Transverse colon (tissue), 4 donors: Measurements from ENCODE around the gene CIPC. TPM values are rescaled to one million over a fixed set of nuclear protein-coding genes. Genes with fewer than 3 reads are reported as not detected.

Experiments used
- DNase-seq: peaks from one replicate; pipeline ENCODE4 v3.0.0-alpha.2; 2019
- H3K27ac ChIP-seq, 4 donors: fragments of 200-600 bp; sonication (generic); 2 replicates each; pipeline ENCODE4 v1.5.1; 2016 to 2018; ENCODE audit warnings: inconsistent platforms in 4 of 4
- H3K27me3 ChIP-seq: fragments of 200-600 bp; sonication (generic); 2 replicates; pipeline ENCODE4 v1.5.1; 2017; ENCODE audit warnings: inconsistent platforms
- H3K36me3 ChIP-seq, 4 donors: fragments of 200-600 bp; sonication (generic); 2 replicates each; pipeline ENCODE4 v1.5.1; 2017 to 2019; ENCODE audit warnings: inconsistent platforms in 4 of 4
- H3K4me1 ChIP-seq, 4 donors: fragments of 200-600 bp; sonication (generic); 2 replicates each; pipeline ENCODE4 v1.5.1; 2017 to 2020; ENCODE audit warnings: inconsistent platforms in 4 of 4
- H3K4me3 ChIP-seq, 4 donors: fragments of 200-600 bp; sonication (generic); 1 replicate in 1 of 4; 2 replicates in 3 of 4; pipeline versions ENCODE4 v1.5.1 to v1.6.1; 2017 to 2019; ENCODE audit warnings: inconsistent platforms in 4 of 4
- H3K9me3 ChIP-seq, 2 donors: fragments of 200-600 bp; sonication (generic); 2 replicates each; pipeline ENCODE4 v1.5.1; 2017 to 2019; ENCODE audit warnings: inconsistent platforms in 2 of 2
- CTCF ChIP-seq, 5 experiments: fragments of 200-600 bp in 3 of 5; fragments of 450-650 bp in 2 of 5; sonication (generic) in 3 of 5; IDR thresholded peaks; 1 replicate in 2 of 5; 2 replicates in 3 of 5; pipeline ENCODE4 v1.5.1; 2016 to 2017; ENCODE audit warnings: antibody characterized with exemption in 5 of 5, inconsistent platforms in 3 of 5, mild to moderate bottlenecking in 2 of 5, moderate library complexity in 1 of 5
- EP300 ChIP-seq: sonication (generic); formaldehyde crosslinking; IDR thresholded peaks from one replicate; pipeline ENCODE4 v1.6.1; 2017; ENCODE audit warnings: antibody characterized with exemption, low read depth
- POLR2A ChIP-seq: fragments of 450-650 bp; IDR thresholded peaks from one replicate; pipeline ENCODE4 v1.6.1; 2016; ENCODE audit warnings: antibody characterized with exemption, mild to moderate bottlenecking, moderate library complexity
- POLR2AphosphoS5 ChIP-seq, 3 donors: sonication (generic); formaldehyde crosslinking; IDR thresholded peaks; one replicate each; pipeline ENCODE4 v1.6.1; 2016; ENCODE audit warnings: antibody characterized with exemption in 3 of 3
- WGBS, 2 donors: methylation state at CpG; one replicate each; pipeline ENCODE4 v1.1.5; 2018; ENCODE audit warnings: low coverage in 1 of 2; 5-methylcytosine and 5-hydroxymethylcytosine counted together
- in situ Hi-C, 4 donors: fragments of 200-750 bp; cut with MboI; loops; one replicate each; pipeline versions ENCODE4 v1.15.0 to v1.15.1; 2017; ENCODE audit warnings: low sequenced_read_pairs in 3 of 4, low pct_ligation_motif_present in 1 of 4, low pct_unique_long_range_greater_than_20kb in 1 of 4
- intact Hi-C: fragments of 100-400 bp; cut with DNase I; formaldehyde crosslinking; loops from one replicate; pipeline ENCODE4 v1.15.1; 2023; ENCODE audit warnings: low total_unique reads
- total RNA-seq, 4 donors: library from RNA; depleted of rRNA; stranded (reverse); fragments of >200 nt; gene quantifications; one replicate each; pipeline ENCODE4 v1.1.0, GENCODE V29; 2016

The CIPC gene
- total RNA-seq, 4 donors from 2014 or later = 30.8 to 97.1 (median 67.8) TPM

- in situ Hi-C loops = no loop called here
- Histone ChIP-seq H3K4me1 (peaks cover 0 to 11% (median 0%) of the 10 kb centered on the region in 4 donors), H3K9me3 (no peaks in the 10 kb centered on the region), H3K27ac (no peak overlapping the region), H3K27me3 (no peaks in the 10 kb centered on the region), H3K4me3 (no peak overlapping the region), H3K36me3 (no peaks in the 10 kb centered on the region)
- intact Hi-C loops = no loop called here
- no peak for DNase-seq
- WGBS, 2 donors = 84 to 93% methylated on average over 3 of the region's 3 CpGs
- TF ChIP-seq POLR2A (no peak), EP300 (no peak), CTCF (IDR thresholded peaks at IDR 0.05) (no peak), POLR2AphosphoS5 (IDR thresholded peaks at IDR 0.05) (no peak)
Observed at GRCh38 chr14:77083082-77083481, 15.0 kb upstream of the CIPC start.

GRCh38 chr14:77084985-77085384 is 13.1 kb upstream of the CIPC start:
- Histone ChIP-seq H3K27me3 (no peaks in the 10 kb centered on the region), H3K4me1 (peaks cover 0 to 18% (median 0%) of the 10 kb centered on the region in 4 donors), H3K27ac (no peak overlapping the region), H3K4me3 (no peak overlapping the region), H3K9me3 (no peaks in the 10 kb centered on the region), H3K36me3 (no peaks in the 10 kb centered on the region)
- no peak for DNase-seq
- 24 to 89% methylated on average over 2 to 5 of the region's 5 CpGs for WGBS, 2 donors
- TF ChIP-seq EP300 (no peak), CTCF (IDR thresholded peaks at IDR 0.05) (no peak), POLR2AphosphoS5 (IDR thresholded peaks at IDR 0.05) (no peak), POLR2A (no peak)
- intact Hi-C loops = no loop called here
- in situ Hi-C loops = no loop called here

- in situ Hi-C loops = no loop called here
- DNase-seq = no peak
- Histone ChIP-seq H3K9me3 (peaks cover 0 to under 1% of the 10 kb centered on the region in 2 donors), H3K4me3 (no peak overlapping the region), H3K27me3 (no peaks in the 10 kb centered on the region), H3K27ac (no peak overlapping the region), H3K4me1 (peaks cover 0 to 18% (median 0%) of the 10 kb centered on the region in 4 donors), H3K36me3 (no peaks in the 10 kb centered on the region)
- no peak for TF ChIP-seq EP300
- TF ChIP-seq CTCF (IDR thresholded peaks at IDR 0.05) = no peak
- no peak for TF ChIP-seq POLR2A
- TF ChIP-seq POLR2AphosphoS5 (IDR thresholded peaks at IDR 0.05) = no peak
- 84 to 90% methylated on average over 2 to 4 of the region's 4 CpGs for WGBS, 2 donors
- intact Hi-C loops = no loop called here
Observed at GRCh38 chr14:77085538-77085937, 12.5 kb upstream of the CIPC start.

- WGBS, 2 donors = 96 to 100% methylated on average over 3 of the region's 3 CpGs
- peaks cover 0 to 18% (median 0%) of the 10 kb centered on the region in 4 donors for H3K4me1 ChIP-seq
- no peaks in the 10 kb centered on the region for H3K27me3 ChIP-seq
- TF ChIP-seq POLR2AphosphoS5 (IDR thresholded peaks at IDR 0.05) (no peak), CTCF (IDR thresholded peaks at IDR 0.05) (no peak), POLR2A (no peak), EP300 (no peak)
- intact Hi-C loops (no loop called here), in situ Hi-C loops (no loop called here)
- DNase-seq = no peak
- peaks cover 1 to 7% of the 10 kb centered on the region in 2 donors for H3K9me3 ChIP-seq
- H3K4me3 ChIP-seq = no peak overlapping the region
- no peak overlapping the region for H3K27ac ChIP-seq
- H3K36me3 ChIP-seq = no peaks in the 10 kb centered on the region
Observed at GRCh38 chr14:77086017-77086727, 11.9 kb upstream of the CIPC start.
